ENCODE results near the gene LRRC17. TPM values are rescaled to one million over a fixed set of nuclear protein-coding genes. Genes with fewer than 3 reads are reported as not detected.
A peak's percentile ranks its signal among the peaks of the same experiment; 100 is the strongest.

The LRRC17 gene
- total and polyA plus RNA-seq, 12 donors = 1.5 to 26.3 (median 3.3) TPM

DNA sequence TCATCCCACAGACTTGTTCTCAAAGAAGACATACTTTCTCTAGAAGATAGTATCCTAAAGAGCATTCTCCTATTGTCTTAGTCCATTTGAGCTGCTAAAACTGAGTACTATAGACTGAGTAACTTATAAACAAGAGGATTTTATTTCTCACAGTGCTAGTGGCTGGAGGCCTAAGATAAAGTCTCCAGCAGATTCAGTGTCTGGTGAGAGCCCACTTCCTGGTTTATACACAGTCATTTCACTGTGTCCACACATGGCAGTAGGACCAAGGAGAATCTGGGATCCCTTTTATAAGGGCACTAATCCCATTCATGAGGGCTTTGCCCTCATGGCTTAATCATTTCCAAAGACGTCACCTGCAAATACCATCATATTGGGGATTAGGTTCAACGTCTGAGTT, 68.7 kb downstream of the LRRC17 start:
- Histone ChIP-seq H3K4me3 (no peak overlapping the region), H3K4me1 (replicated peaks in 1 of 2) (peaks cover 7 to 13% of the 10 kb centered on the region in 2 donors), H3K36me3 (replicated peaks in 1 of 2) (no peaks in the 10 kb centered on the region), H3K9me3 (replicated peaks in 1 of 3) (no peaks in the 10 kb centered on the region), H3K27ac (no peak overlapping the region), H3K27me3 (no peaks in the 10 kb centered on the region)
- intact Hi-C loops (cut with DNase I) = no loop called here
- DNase-seq = no peak
- TF ChIP-seq POLR2A (IDR thresholded peaks at IDR 0.05) (no peak), CTCF (IDR thresholded peaks at IDR 0.05) (no peak)
- 92 to 100% (median 93%) methylated on average over 2 of the region's 2 CpGs for WGBS, 4 donors

DNA sequence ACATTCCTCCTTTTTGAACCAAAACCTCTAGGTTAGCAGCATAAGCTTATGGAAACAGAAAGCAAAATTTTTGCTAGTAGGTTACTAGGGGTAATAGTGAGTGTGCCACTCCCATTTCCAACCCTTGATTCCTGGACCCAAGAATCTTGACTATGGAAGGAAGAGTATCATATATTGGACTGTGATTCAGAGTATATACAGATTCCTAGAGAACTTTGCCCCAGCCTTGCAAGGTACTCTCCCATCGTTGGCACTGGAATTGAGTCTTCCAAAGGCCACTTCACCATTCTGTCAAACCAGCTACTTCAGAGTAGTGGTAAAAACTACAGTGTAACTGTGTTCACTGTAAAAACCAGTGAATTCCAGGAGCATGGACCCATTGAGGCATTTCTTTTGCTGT, 69.4 kb downstream of the LRRC17 start:
- Histone ChIP-seq H3K27me3 (no peaks in the 10 kb centered on the region), H3K9me3 (replicated peaks in 1 of 3) (no peaks in the 10 kb centered on the region), H3K36me3 (replicated peaks in 1 of 2) (no peaks in the 10 kb centered on the region), H3K4me1 (replicated peaks in 1 of 2) (peaks cover 7 to 13% of the 10 kb centered on the region in 2 donors), H3K4me3 (no peak overlapping the region), H3K27ac (no peak overlapping the region)
- intact Hi-C loops (cut with DNase I) = no loop called here
- WGBS, 4 donors = 73 to 93% (median 81%) methylated on average over 1 of the region's 1 CpG
- no peak for TF ChIP-seq CTCF (IDR thresholded peaks at IDR 0.05)
- TF ChIP-seq POLR2A (IDR thresholded peaks at IDR 0.05) = no peak
- no peak for DNase-seq

- H3K4me1 ChIP-seq (replicated peaks in 1 of 2) = peaks cover 0 to 8% of the 10 kb centered on the region in 2 donors
- H3K27me3 ChIP-seq = no peaks in the 10 kb centered on the region
- TF ChIP-seq POLR2A (IDR thresholded peaks at IDR 0.05) = no peak
- TF ChIP-seq CTCF (IDR thresholded peaks at IDR 0.05) = no peak
- no peaks in the 10 kb centered on the region for H3K9me3 ChIP-seq (replicated peaks in 1 of 3)
- intact Hi-C loops (cut with DNase I) = no loop called here
- DNase-seq = peak in 2 of 7 donors; percentile 16 to 41
- H3K4me3 ChIP-seq = no peak overlapping the region
- 39 to 64% (median 47%) methylated on average over 7 of the region's 7 CpGs for WGBS, 4 donors
- no peak overlapping the region for H3K27ac ChIP-seq
- no peaks in the 10 kb centered on the region for H3K36me3 ChIP-seq (replicated peaks in 1 of 2)
Observed at GRCh38 chr7:102983602-102984001, 70.8 kb downstream of the LRRC17 start.

- TF ChIP-seq CTCF (IDR thresholded peaks at IDR 0.05) (no peak), POLR2A (IDR thresholded peaks at IDR 0.05) (no peak)
- Histone ChIP-seq H3K4me1 (replicated peaks in 1 of 2) (peaks cover 0 to 24% of the 10 kb centered on the region in 2 donors), H3K4me3 (no peak overlapping the region), H3K27ac (no peak overlapping the region), H3K36me3 (replicated peaks in 1 of 2) (no peaks in the 10 kb centered on the region), H3K9me3 (replicated peaks in 1 of 3) (no peaks in the 10 kb centered on the region), H3K27me3 (no peaks in the 10 kb centered on the region)
- intact Hi-C loops (cut with DNase I) = no loop called here
- no peak for DNase-seq
Observed at GRCh38 chr7:102985176-102985783, 72.5 kb downstream of the LRRC17 start.

Data from adrenal gland (tissue), 12 donors.